ENCODE measurements around the gene FYCO1.

The FYCO1 gene

DNA sequence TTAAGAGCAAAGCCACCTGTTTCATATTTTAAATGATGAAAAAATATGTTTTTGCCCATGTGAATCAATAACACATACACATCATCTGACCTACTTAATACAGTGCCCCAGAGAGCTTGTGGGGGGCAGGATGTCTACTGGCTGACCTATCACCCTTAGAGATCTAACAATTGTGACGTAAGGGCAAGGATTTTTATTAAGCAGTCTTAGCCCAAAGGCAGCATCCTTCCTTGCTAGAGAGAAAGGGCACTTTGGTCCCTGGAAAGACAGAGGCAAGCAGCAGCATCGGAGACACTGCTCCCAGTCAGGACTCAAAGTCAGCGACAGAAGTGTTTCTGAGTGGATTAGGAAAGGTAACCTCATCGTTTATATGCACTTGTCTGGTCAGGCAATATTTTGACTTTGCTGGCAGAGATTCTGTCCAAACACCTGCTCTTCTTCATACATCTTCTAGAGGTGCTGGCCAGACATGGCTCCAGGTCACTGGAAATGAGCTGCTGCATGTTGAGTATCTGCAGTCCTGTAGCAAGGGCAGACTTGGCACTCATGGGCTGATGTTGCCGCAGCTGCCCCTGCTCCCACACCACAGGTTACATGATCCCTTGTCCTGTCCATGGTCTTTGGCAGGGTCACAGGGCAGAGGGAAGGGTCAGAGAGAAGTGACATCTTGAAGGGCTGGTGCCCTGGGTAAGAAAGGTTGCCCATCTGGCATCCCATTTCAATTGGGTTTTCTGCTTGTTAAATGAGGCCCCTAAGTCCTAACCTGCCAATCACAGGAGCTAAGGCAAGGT, 50.6 kb downstream of the FYCO1 start:
- in situ Hi-C loops (cut with MboI; ENCODE audit: low sequenced_read_pairs) = loop anchor here (25.0 kb wide), 1 partner anchor 417 kb away; the partner anchor contains the start of genes CCR2 and CCR5

DNA sequence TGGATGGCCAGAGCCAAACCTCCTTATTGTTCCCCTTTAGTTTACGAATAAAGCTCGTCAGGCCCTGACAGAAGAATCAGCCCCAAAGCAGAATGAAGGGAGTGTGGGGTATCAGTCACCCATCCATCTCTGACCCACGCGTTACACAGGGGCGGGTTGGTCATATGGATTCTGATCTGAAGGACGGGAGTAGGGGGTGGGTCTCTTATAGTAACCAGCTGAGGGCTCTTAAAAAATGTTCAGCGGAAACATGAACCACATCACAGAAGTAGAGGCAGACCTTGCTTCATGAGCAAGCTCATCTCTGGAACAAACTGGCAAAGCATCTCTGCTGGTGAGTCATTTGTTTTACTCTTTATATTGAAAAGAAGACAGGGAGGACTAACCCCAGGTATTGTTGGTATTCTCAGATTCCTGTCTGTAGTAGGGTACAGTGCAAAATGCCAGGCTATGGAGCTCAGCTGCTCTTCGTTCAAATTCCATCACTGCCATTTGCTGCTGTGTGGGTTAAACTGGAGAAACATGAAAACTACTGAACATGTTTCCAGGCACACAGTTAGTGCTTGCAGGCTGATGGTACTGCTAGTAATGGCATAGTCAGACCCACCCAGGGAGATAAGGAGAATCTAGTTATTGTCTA, 52.3 kb downstream of the FYCO1 start, which contains the start of gene CXCR6:
CXCR6 (plus strand) TSS at position 258 of the 640 bp plus-strand sequence. CDS start 3,018 bp downstream, outside the sequence.
- in situ Hi-C loops (cut with MboI; ENCODE audit: low sequenced_read_pairs) = loop anchor here (25.0 kb wide), 1 partner anchor 419 kb away; the partner anchor contains the start of genes CCR2 and CCR5

DNA sequence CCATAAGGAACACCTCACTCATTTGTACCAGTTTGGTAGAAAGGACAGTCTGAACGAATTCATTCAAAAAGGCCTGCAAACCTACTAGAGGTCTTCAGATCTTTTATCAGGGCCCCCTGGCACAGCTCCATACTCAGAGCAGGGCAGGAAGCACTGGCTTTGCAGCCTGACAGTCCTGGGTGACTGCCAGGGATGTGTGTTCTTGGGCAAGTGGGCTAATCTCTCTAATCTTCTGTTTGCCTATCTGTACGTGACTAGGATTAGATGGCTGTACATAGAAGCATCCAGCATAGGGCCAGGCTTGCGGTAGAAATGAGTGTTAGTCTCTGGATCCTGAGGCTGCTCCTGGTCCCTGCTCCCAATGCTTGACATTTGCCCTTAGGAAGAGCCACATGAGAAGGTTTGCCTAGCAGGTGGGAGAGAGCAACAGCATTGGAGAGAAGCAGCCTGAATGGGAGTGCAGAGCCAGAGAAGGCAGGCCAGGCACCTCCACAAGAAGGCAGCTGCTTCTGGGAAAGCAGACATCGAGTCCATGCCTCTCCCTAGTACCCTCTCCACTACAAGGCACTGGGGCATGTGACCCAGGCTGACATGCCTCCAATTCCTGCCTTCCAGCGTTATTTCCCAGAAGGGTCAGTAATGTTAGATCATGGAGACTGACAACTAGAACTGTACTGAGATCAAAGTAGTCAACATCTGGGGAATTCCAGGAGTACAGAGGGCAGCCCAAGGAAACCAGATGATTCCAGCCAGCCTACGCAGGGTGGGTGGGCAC, 53.4 kb downstream of the FYCO1 start:
- in situ Hi-C loops (cut with MboI; ENCODE audit: low sequenced_read_pairs) = loop anchor here (25.0 kb wide), 1 partner anchor 420 kb away; the partner anchor contains the start of genes CCR2 and CCR5

DNA sequence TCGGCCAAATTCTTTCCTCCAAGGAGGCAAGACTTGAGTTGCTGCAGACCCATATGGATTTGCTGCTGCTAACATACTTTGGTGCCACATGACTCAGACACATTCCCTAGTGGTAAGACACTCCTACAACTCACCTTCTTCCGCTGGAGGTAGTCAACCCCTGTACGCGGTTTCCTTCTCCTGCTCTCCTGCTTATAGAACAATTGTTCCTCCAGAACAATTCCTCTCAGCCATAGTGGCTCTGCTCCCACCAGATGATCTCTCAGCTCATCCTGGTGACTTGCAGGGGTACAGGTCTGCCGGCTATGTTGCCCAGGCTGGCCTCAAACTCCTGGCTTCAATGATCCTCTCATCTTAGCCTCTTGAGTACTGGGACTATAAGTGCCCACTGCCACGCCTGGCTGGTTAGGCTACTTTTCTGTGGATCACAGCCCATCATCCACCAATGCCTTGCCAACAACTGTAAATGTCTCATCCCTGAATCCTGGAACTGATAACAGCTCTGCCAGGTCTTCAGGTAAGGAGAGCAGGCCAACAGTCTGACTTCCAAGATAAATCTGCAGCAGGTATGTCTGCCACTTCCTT, 54.8 kb downstream of the FYCO1 start:
- in situ Hi-C loops (cut with MboI; ENCODE audit: low sequenced_read_pairs) = loop anchor here (25.0 kb wide), 1 partner anchor 421 kb away; the partner anchor contains the start of genes CCR2 and CCR5

DNA sequence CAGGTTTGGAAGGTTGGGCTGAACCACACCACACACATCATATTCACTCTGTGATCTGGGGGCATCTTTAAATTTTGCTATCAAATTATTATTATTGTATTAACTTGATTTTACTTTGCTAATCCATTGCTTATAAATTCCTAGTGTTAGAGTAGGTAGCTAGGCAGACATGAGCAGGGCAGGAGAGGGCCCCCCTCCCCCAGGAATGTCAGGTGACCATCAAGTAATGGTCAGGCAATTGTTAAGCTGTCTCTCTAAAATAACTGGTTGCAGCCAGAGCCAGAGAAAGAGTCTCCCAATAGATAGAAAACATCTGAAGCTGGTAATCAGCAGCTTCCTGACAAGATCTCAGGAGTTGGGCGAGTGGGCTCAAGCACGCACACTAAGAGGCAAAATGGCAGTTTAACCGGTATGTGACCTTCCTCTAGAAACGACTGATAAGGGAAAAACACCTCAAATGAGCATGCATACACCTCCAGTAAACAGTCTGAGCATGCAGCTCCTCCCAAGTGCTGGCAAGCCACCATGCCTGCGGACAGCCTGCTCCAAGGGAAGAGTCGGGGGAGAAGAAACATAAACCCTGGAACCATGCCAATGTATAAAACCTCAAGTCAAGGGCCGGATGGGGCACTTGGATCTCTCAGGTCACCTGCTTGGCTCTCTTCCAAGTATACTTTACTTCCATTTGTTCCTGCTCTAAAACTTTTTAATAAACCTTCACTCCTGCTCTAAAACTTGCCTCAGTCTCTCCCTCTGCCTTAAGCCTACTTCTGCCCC, 55.4 kb downstream of the FYCO1 start:
- in situ Hi-C loops (cut with MboI; ENCODE audit: low sequenced_read_pairs) = loop anchor here (25.0 kb wide), 1 partner anchor 422 kb away; the partner anchor contains the start of genes CCR2 and CCR5

DNA sequence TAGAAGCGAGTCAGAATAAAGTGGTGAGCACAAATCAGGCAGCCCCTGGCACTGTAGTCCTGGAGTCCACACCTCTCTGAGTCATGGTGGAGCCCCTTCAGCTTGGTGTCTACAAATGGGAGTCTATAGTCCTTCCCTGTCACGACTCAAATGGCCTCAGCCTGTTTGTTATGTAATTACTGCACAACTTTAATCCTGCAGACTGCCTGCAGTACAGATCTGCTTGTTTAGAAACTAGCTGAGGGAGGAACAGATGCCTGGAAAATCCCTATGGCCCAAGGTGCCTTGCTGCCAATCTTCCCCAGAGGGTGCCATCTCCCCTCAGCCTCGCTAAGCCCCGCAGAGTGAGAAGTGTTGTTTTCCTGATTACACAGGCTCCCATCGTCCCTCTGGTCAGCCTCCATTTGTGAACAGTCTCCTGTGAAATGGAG, 56.3 kb downstream of the FYCO1 start:
- in situ Hi-C loops (cut with MboI; ENCODE audit: low sequenced_read_pairs) = loop anchor here (25.0 kb wide), 1 partner anchor 423 kb away; the partner anchor contains the start of genes CCR2 and CCR5

DNA sequence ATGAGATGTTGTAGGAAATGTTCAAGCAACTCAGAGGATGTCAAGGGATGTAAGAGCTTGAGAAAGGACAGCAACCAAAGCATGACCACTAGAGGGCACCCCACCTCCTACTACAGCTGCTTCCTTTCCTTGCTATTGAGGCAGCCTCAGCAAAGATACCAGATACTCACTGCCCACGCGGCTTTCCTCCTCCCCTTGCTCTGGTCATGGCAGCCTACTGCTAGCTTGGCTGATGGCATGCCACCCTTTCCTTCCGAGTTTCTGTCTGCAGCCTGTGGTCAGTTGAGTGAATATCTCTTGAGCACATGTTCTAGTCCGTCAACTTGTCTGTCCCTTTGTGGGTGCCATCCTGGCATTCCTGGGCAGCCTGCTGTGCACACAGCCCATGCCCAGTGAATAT, 56.8 kb downstream of the FYCO1 start:
- in situ Hi-C loops (cut with MboI; ENCODE audit: low sequenced_read_pairs) = loop anchor here (25.0 kb wide), 1 partner anchor 423 kb away; the partner anchor contains the start of genes CCR2 and CCR5

DNA sequence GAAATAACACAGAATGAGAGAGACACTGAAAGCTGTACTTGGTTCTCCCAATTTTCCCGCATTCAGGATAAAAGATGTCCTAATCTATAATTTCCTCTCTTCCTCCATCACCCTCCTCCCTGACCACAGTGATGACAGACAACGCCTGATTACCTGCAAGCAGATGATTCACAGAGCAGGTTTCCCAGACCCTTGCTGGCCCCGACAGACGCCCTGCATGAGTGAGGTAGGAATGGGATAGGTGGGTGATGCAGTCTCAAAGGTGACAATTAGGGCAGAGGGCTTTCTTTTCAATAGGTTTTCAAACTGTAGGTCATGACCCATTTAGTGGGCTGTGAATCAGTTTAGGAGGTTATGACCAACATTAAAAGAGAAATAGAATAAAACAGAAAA, 57.6 kb downstream of the FYCO1 start:
- in situ Hi-C loops (cut with MboI; ENCODE audit: low sequenced_read_pairs) = loop anchor here (25.0 kb wide), 1 partner anchor 424 kb away; the partner anchor contains the start of genes CCR2 and CCR5

DNA sequence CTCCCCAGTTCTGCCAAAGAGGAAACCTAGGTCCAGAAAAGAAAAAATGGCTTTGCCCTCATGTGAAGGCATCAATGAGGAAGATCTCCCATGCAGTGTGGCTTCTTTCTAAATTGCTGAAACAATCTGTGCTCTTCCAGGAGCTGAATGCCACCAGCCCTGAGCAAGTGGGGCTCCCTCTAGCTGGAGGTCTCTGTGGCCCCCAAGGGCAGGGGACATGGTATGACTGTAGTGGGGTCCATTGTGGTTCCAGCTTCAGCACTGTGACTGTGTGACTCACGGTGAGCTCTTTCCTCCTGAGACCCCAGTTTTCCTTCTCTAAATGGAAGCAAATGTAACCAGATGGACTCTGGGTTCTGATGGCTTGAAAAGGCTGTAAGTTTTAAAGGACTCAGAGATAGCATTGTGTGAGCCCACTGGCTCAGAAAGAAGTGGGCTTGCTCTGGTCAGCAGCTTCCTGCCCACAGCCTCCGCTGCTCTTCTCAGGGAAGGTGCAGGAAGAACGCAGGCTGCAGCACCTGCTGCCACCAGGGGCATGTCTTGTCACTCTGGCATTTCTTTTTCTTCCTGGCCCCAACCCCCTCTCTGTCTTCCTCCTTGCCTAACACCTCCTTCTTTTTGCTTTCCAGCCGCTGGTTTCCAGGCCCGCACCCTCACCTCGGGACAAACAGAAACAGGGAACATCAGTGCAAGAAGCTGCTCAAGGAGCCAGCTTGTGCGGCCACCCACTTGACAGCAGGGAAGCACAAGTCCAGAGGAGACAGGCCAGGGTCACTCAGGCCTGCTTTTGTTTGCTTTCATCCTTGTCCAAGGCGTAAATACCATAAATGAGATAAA, 58.2 kb downstream of the FYCO1 start:
- in situ Hi-C loops (cut with MboI; ENCODE audit: low sequenced_read_pairs) = loop anchor here (25.0 kb wide), 1 partner anchor 425 kb away; the partner anchor contains the start of genes CCR2 and CCR5

DNA sequence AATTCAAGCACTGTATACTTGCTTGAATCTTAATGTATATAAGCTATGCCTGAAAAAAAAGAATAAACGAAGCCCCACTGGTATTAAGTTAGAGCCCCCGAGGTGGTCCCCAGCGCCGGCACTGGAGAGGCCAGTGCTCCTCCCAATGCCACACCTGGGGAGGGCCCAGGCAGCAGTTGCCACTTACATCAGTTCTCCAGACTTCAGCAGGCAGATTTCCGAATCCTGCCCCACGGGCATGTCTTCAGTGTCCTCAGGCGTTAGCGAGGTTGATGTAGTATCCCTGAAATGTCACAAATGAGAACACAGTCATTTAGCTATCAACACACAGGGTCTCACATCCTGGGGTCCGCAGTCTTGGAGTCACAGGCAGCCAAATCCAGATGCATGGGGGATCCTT, 59.4 kb downstream of the FYCO1 start:
- in situ Hi-C loops (cut with MboI; ENCODE audit: low sequenced_read_pairs) = loop anchor here (25.0 kb wide), 1 partner anchor 426 kb away; the partner anchor contains the start of genes CCR2 and CCR5

DNA sequence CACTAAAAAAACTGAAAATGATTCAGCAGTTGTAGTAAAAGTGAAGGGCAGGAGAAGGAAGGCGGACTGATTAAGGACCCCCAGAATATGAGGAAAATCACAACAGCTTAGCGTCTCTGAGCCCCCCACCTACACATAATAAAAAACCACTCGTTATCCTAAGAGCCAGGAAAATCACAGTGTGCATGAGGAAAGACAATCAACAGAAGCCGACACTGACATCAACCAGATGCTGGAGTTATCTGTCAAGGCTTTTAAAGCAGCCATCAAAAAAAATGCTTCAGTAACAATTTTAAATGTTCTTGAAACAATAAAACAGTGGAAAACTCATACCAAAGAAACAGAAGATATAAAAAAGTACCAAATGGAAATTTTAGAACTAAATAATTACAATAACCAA, 62.0 kb downstream of the FYCO1 start:
- in situ Hi-C loops (cut with MboI; ENCODE audit: low sequenced_read_pairs) = loop anchor here (25.0 kb wide), 1 partner anchor 429 kb away; the partner anchor contains the start of genes CCR2 and CCR5

DNA sequence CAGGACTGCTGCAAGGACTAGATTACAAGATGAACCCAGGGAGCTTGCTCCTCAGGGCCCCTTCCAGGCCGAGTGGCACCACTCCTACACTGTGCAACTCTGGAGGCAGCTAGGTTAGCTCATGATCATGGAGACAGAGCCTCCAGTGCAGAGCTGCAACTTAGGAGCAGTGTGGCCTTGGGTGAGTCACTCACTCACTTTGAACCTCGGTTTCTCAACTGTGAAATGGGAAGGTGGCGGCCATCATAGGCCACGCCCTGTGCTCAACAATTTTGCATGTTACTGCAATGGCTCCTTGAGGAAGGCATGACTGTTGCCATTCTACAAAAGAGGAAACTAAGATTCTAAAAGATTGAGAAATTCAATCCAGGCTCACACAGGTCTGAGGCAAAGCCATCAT, 63.5 kb downstream of the FYCO1 start:
- in situ Hi-C loops (cut with MboI; ENCODE audit: low sequenced_read_pairs) = loop anchor here (25.0 kb wide), 1 partner anchor 430 kb away; the partner anchor contains the start of genes CCR2 and CCR5

DNA sequence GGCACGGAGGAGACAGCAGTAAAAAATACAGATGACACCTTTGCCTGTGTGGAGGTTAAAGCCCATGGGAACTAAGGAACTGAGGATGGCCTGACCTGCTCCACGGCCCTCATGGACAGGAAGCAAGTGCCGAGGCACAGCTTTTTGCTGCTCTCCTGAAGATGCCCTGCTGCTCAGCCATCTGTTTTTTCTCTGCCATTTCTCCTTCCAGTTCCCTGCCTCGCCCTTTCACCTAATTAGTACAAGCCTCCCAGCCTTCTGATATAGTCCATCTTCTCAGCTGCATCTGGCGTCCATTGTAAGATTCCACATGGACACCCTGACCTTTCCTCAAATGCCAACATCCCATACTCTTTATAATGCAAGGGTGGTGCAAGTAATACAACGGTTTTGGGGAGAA, 64.1 kb downstream of the FYCO1 start:
- in situ Hi-C loops (cut with MboI; ENCODE audit: low sequenced_read_pairs) = loop anchor here (25.0 kb wide), 1 partner anchor 431 kb away; the partner anchor contains the start of genes CCR2 and CCR5

DNA sequence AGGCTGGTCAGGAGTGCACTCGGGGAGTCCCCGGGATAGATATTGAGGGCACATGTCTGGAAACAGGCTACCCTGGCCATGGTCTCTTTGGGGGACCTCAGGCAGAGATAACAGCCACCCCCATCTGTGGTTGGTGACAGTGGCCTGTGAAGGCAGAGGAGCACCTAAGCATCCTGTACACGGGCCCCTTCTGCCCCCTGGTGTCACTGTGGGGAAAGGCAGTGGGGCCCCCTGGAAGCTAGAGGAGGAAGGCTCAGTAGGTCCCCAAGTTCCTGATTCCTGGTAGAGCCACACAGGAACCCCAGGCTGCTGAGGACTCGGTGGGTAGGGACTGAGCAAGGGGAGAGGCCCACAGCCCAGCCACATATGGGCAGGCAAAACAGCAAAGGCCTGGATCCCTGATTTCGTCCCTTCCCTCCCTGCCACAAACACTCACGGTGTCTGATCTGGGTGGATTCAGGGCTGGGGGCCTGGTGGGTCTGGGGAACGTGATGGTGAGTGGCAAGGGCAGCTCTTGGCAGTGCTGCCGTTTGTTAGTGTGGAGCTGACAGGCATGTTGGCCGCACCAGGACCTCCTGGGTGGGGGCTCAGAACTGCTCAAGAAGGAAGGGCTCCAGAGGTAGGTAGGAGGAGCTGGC, 66.5 kb downstream of the FYCO1 start:
- in situ Hi-C loops (cut with MboI; ENCODE audit: low sequenced_read_pairs) = loop anchor here (25.0 kb wide), 1 partner anchor 433 kb away; the partner anchor contains the start of genes CCR2 and CCR5

DNA sequence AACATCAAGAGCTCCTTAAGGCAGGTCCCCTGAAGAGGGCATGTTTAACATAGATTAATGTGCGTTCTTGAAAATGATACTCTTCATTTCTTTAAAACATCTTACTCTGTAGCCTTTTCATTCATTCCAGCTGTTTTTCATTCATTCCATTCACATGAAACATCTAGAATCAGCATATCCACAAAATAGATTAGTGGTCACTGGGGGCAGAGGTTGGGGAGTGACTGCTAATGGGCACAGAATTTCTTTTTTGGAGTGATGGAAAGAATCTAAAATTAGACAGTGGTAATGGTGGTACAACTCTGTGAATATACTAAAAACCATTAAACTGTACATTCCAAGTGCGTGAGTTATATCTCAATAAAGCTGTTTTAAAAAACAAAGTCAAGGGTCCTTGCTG, 67.7 kb downstream of the FYCO1 start:
- in situ Hi-C loops (cut with MboI; ENCODE audit: low sequenced_read_pairs) = loop anchor here (25.0 kb wide), 1 partner anchor 434 kb away; the partner anchor contains the start of genes CCR2 and CCR5

DNA sequence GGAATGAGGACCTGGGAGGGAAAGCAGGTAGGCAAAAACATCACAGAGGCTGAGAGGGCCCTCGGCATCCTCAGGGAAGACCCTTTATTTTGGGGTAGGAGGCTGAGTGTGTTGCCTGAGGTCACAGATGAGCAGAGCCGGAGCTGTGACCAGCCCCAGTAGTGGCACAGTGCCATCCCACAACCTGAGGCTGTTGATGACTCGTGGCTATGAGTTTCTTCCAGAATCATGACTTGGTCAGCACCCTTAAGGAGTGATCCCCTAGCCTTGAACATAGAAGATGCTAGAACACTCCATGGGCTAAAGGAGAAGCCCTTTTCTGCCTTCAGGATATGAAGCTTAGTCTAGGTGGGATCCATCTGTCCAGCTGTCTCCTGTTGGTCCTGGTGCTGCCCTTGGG, 71.9 kb downstream of the FYCO1 start:
- in situ Hi-C loops (cut with MboI; ENCODE audit: low sequenced_read_pairs) = no loop called here

DNA sequence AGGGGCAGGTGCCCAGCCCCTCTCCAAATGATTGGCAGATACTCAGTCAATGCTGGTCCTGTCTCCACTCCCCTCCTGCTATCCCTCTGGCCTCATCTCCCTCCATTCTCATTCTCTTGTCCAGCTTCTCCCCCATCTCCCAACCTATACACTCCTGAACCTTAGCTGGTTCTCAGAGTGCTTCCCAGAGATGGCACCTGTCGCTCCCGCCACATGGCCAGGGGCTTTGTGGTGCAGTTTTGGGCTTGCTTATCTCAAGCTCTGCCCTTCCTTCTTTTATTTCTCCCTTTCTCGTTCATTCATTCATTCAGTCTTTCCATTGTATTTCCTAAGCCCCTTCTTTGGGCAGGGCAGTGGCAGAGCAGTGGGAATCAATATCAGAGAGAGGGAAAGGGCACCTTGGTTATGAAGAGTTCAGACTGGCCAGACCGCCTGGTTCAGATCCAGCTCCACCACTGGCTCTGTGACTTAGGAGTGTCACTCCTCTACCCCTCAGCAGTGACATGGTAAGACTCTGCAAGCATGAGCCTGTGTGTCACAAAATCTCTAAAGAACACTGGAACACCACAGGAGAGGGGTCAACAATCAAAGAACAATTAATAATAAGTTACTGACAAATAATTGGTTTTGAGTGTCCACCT, 72.6 kb downstream of the FYCO1 start:
- in situ Hi-C loops (cut with MboI; ENCODE audit: low sequenced_read_pairs) = no loop called here

All from HL-60/S4 treated with retinoic acid at 250 ng/mL for 4 days and 3 days (cell line).